Epithelial cell of proximal tubule (primary cell): Measurements from ENCODE around the gene LIMS1. TPM values are rescaled to one million over a fixed set of nuclear protein-coding genes. Genes with fewer than 3 reads are reported as not detected.
"Not testable (repeated sequence)": the region's sequence is repeated elsewhere in the genome, so short reads cannot be mapped to it uniquely, and the experiment has no call there.

Experiments used
- DNase-seq: peaks from one replicate; pipeline ENCODE4 v3.0.0-alpha.2; 2011; ENCODE audit warnings: low read depth
- H3K4me3 ChIP-seq: 2 replicates; pipeline ENCODE4 v1.5.1; 2011; ENCODE audit warnings: low read depth, mild to moderate bottlenecking, low read length
- CTCF ChIP-seq: conservative IDR thresholded peaks from 2 replicates; pipeline ENCODE4 v1.5.1; 2012; ENCODE audit warnings: low read depth, mild to moderate bottlenecking, low read length
- total RNA-seq: library from RNA; depleted of rRNA; stranded (reverse); fragments of >200 nt; gene quantifications from 2 replicates; pipeline ENCODE4 v1.2.3, GENCODE V29; 2015

LIMS1 gene
- total RNA-seq, 1 donor from 2014 or later, result 58.3 TPM

GRCh38 chr2:108634011-108634410 lies 99.7 kb downstream of the LIMS1 start:
- TF ChIP-seq CTCF, result no peak
- H3K4me3 ChIP-seq, result no peak overlapping the region
- DNase-seq, result no peak

DNA sequence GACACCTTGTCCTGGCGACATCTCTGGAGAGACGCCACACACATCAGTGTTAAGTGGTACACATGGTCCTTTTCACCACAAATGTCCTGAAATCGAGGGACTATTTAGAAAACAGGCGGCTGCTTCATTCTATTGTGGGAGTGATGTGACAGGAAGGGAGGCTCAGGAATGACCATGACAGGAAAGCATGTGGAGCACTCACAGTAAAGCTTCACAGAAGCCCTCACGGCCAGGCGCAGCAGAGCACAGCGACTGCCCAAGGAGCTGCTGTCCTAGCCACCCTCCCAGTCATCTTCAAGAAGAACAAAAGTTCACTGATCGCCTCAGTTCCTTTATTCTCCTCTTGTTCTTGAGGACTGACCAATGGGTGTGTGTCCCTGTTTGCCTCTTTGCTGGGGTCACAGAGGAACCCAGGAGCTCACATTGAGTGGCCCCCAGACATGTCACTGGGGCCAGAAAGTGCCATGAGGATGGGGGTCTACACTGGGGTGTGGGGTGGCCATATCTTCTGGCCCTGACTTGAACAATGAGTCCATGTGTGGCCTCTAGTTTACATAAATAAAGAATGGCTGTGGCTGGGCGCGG lies 100.4 kb downstream of the LIMS1 start:
- no peak for TF ChIP-seq CTCF
- no peak overlapping the region for H3K4me3 ChIP-seq
- DNase-seq, result no peak

DNA sequence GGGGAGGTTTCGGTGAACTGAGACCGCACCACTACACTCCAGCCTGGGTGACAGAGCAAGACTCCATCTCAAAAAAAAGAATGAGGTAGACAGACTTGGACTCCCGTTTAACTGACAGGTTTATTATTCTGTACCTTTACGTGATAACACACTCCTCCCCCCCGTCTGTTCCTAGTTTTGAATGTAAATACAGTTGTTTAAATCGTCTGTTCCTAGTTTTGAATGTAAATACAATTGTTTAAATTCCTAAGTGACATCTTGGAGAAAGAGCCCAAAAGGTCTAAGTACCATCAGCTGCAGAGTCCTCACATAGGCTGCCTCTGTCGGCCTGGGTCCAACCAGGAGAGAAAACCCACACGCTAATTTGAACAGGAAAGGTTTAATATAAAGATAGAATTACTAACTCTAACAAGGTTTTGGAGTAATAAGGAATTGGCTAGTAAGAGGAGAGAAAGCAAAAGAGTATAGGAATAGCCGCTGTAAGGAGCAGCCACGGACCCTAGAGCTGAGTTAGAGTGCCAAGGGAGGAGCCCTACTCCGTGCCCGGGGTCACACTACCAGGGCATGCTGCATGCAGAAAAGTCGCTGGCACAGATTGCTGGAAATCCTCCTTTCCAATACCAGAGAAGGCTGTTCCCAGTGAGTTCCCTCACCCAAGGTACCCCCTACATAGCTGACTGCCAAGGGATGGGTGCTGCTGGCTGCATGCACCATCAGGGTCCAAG lies 101.5 kb downstream of the LIMS1 start:
- DNase-seq, result no peak
- H3K4me3 ChIP-seq, result no peak overlapping the region
- no peak for TF ChIP-seq CTCF

DNA sequence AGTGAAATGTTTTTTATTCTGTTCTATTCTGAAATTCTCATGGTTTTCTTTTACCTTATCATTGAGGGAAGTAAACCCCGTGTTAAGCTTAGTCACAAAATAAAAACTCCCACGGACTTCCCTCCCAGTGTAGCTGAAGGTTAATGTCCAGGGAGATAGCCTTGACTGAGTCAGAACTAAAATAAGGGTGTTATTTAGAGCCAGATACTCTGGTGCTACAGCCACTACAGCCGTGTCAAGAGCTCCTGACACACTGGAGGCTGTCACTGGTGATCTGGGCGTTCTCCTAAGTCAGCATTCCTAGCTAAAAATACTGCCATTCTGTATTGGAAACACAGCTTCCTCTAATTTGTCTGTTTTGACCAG lies 103.0 kb downstream of the LIMS1 start:
- peak; percentile 82 for DNase-seq

GRCh38 chr2:108640731-108641130 lies 106.5 kb downstream of the LIMS1 start:
- TF ChIP-seq CTCF, result no peak
- H3K4me3 ChIP-seq, result no peak overlapping the region
- no peak for DNase-seq

More for the DNA sequence above, 103.0 kb downstream of the LIMS1 start:
- H3K4me3 ChIP-seq, result no peak overlapping the region
- no peak for TF ChIP-seq CTCF

DNA sequence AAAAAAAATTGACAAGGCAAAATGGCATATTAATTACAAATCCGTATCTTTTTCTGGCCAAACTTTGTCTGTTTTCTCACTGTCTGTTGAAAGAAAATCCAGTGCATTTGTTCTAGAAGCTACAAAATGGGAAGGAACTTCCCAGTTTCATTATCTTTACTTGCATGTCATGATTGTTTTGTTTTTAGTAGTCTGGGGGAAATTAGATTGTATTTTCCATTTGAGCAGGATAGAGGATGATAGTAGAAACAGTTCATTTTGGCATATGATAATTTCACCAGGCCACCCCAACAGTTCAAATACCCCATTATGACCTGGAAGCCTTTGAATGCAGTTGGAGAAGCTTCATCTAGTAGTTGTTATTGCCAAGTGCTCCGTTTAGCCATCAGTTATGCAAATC lies 107.5 kb downstream of the LIMS1 start:
- TF ChIP-seq CTCF, result no peak
- no peak overlapping the region for H3K4me3 ChIP-seq
- no peak for DNase-seq

DNA sequence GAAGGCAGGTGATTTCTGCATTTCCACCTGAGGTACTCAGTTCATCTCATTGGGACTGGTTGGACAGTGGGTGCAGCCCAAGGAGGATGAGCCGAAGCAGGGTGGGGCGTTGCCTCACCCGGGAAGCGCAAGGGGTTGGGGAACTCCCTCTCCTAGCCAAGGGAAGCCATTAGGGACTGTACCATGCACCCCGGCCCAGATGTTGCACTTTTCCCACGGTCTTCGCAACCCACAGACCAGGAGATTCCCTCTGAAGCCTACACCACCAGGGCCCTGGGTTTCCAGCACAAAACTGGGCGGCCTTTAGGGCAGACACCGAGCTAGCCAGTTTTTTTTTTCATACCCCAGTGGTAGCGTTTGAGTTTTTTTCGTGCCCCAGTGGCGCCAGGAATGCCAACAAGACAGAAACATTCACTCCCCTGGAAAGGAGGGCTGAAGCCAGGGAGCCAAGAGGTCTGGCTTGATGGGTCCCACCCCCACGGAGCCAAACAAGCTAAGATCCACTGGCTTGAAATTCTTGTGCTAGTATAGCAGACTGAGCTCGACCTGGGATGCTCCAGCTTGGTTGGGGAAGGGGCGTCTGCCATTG lies 109.1 kb downstream of the LIMS1 start:
- H3K4me3 ChIP-seq, result no peak overlapping the region
- no peak for DNase-seq
- TF ChIP-seq CTCF, result no peak

- H3K4me3 ChIP-seq, DNase-seq: not testable (repeated sequence)
These were observed 109.6 kb downstream of the LIMS1 start for GRCh38 chr2:108643862-108644261.

DNA sequence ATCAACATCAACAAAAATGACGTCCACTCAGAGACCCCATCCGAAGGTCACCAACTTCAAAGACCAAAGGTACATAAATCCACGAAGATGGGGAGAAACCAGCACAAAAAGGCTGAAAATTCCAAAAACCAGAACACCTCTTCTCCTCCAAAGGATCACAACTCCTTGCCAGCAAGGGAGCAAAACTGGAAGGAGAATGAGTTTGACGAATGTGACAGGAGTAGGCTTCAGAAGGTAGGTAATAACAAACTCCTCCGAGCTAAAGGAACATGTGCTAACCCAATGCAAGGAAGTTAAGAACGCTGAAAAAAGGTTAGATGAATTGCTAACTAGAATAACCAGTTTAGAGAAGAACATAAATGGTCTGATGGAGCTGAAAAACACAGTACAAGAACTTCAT lies 110.2 kb downstream of the LIMS1 start:
- H3K4me3 ChIP-seq, DNase-seq: not testable (repeated sequence)

DNA sequence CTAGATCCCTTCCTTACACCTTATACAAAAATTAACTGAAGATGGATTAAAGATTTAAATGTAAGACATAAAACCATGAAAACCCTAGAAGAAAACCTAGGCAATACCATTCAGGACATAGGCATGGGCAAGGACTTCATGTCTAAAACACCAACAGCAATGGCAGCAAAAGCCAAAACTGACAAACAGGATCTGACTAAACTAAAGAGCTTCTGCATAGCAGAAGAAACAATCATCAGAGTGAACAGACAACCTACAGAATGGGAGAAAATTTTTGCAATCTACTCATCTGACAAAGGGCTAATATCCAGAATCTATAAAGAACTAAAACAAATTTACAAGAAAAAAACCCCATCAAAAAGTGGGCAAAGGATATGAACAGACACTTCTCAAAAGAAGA lies 114.5 kb downstream of the LIMS1 start:
- not testable (repeated sequence) for DNase-seq, H3K4me3 ChIP-seq

DNA sequence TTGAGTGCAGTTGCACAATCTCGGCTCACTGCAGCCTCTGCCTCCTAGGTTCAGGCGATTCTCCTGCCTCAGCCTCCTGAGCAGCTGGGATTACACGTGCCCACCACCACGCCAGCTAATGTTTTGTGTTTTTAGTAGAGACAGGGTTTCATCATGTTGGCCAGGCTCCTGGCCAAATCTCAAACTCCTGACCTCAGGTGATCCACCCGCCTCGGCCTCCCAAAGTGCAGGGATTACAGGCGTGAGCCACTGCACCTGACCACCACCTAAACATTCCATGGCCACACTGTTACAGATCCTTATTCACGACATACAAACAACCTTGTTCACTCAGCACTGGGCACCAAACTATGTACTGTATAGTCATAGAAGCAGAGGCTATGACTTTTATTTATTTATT lies 116.2 kb downstream of the LIMS1 start:
- H3K4me3 ChIP-seq, DNase-seq: not testable (repeated sequence)
